NB4 (cell line): ENCODE measurements around the gene FOSB.

Source experiments
- DNase-seq: peaks from one replicate; pipeline ENCODE4 v3.0.0; 2010; ENCODE audit warnings: low read depth
- H3K4me3 ChIP-seq: one replicate; pipeline ENCODE4 v1.5.1; 2011; ENCODE audit warnings: mild to moderate bottlenecking, low read depth, low read length, moderate library complexity
- CTCF ChIP-seq: IDR thresholded peaks from one replicate; pipeline ENCODE4 v1.5.1; 2012; ENCODE audit warnings: low read depth, low read length
- MAX ChIP-seq: IDR thresholded peaks from 2 replicates; pipeline ENCODE4 v1.6.1; 2011; ENCODE audit warnings: low read depth, low read length
- MYC ChIP-seq: IDR thresholded peaks from 2 replicates; pipeline ENCODE4 v1.6.1; 2011; ENCODE audit warnings: low read depth, low read length
- POLR2A ChIP-seq: IDR thresholded peaks from 2 replicates; pipeline ENCODE4 v1.6.1; 2011; ENCODE audit warnings: mild to moderate bottlenecking; ENCODE audit not compliant: insufficient read length; ENCODE audit errors: extremely low read depth

FOSB gene

GRCh38 chr19:45517641-45518468 lies 50.1 kb downstream of the FOSB start:
- no peak for DNase-seq
- TF ChIP-seq MAX (no peak), MYC (no peak), CTCF (no peak), POLR2A (no peak)
- H3K4me3 ChIP-seq = no peak overlapping the region

GRCh38 chr19:45518469-45518826 lies 50.7 kb downstream of the FOSB start:
- no peak for DNase-seq
- H3K4me3 ChIP-seq = no peak overlapping the region
- TF ChIP-seq POLR2A (no peak), MYC (no peak), CTCF (no peak), MAX (no peak)

- TF ChIP-seq POLR2A = no peak
- no peak for TF ChIP-seq CTCF
- no peak for TF ChIP-seq MYC
- TF ChIP-seq MAX = no peak
- no peak overlapping the region for H3K4me3 ChIP-seq
- DNase-seq = no peak
Observed at GRCh38 chr19:45522010-45522941, 54.5 kb downstream of the FOSB start.

- TF ChIP-seq POLR2A = no peak
- TF ChIP-seq CTCF = peak; percentile 62
- peak; percentile 60 for TF ChIP-seq MAX
- peak; percentile 65 for TF ChIP-seq MYC
Observed at GRCh38 chr19:45523642-45524256, 56.0 kb downstream of the FOSB start.

GRCh38 chr19:45524575-45525129 lies 56.9 kb downstream of the FOSB start:
- no peak for DNase-seq
- TF ChIP-seq MAX (no peak), POLR2A (no peak), MYC (no peak), CTCF (no peak)
- H3K4me3 ChIP-seq = no peak overlapping the region

More at GRCh38 chr19:45523642-45524256, 56.0 kb downstream of the FOSB start:
- H3K4me3 ChIP-seq = no peak overlapping the region
- peak; percentile 83 for DNase-seq
